Gastrocnemius medialis (tissue), 4 donors: ENCODE results near the gene KLHL29. TPM values are rescaled to one million over a fixed set of nuclear protein-coding genes. Genes with fewer than 3 reads are reported as not detected.

ENCODE experiments used
- ATAC-seq, 2 donors: fragments of 150-250 bp; one replicate each; pipeline ENCODE4 v1.9.1; 2016
- DNase-seq, 2 donors: peaks; one replicate each; pipeline ENCODE4 v3.0.0-alpha.2; 2019
- H3K27ac ChIP-seq, 4 donors: fragments of 200-600 bp; sonication (generic); 1 replicate in 1 of 4; 2 replicates in 3 of 4; pipeline ENCODE4 v1.5.1; 2016 to 2018; ENCODE audit warnings: mild to moderate bottlenecking in 2 of 4, moderate library complexity in 1 of 4
- H3K27me3 ChIP-seq, 3 donors: fragments of 200-600 bp; sonication (generic) in 2 of 3; 1 replicate in 1 of 3; 2 replicates in 2 of 3; pipeline versions ENCODE4 v1.5.1 to v1.6.0; 2016 to 2019; ENCODE audit warnings: mild to moderate bottlenecking in 1 of 3, moderate library complexity in 1 of 3
- H3K36me3 ChIP-seq, 2 donors: fragments of 200-600 bp; sonication (generic) in 1 of 2; one replicate each; pipeline ENCODE4 v1.5.1; 2017 to 2018
- H3K4me1 ChIP-seq, 2 donors: fragments of 200-600 bp; sonication (generic) in 1 of 2; one replicate each; pipeline ENCODE4 v1.5.1; 2016 to 2017; ENCODE audit warnings: mild to moderate bottlenecking in 2 of 2
- H3K4me3 ChIP-seq, 4 donors: fragments of 200-600 bp; sonication (generic) in 3 of 4; 1 replicate in 1 of 4; 2 replicates in 3 of 4; pipeline ENCODE4 v1.5.1; 2016 to 2019; ENCODE audit warnings: mild to moderate bottlenecking in 2 of 4
- H3K9me3 ChIP-seq, 3 donors: fragments of 200-600 bp; sonication (generic) in 2 of 3; 1 replicate in 1 of 3; 2 replicates in 2 of 3; pipeline ENCODE4 v1.5.1; 2016 to 2019
- CTCF ChIP-seq, 5 experiments: fragments of 450-650 bp in 3 of 5; fragments of 200-600 bp in 2 of 5; sonication (generic) in 2 of 5; IDR thresholded peaks in 4 of 5; conservative IDR thresholded peaks in 1 of 5; 1 replicate in 4 of 5; 2 replicates in 1 of 5; pipeline ENCODE4 v1.5.1; 2016 to 2019; ENCODE audit warnings: antibody characterized with exemption in 5 of 5, mild to moderate bottlenecking in 3 of 5, moderate library complexity in 3 of 5
- POLR2A ChIP-seq, 2 donors: fragments of 450-650 bp; IDR thresholded peaks; one replicate each; pipeline ENCODE4 v1.6.1; 2017; ENCODE audit warnings: antibody characterized with exemption in 2 of 2, mild to moderate bottlenecking in 2 of 2, moderate library complexity in 2 of 2
- in situ Hi-C, 4 donors: fragments of 200-750 bp; cut with MboI; loops; one replicate each; pipeline versions ENCODE4 v1.15.0 to v1.8.0; 2017; ENCODE audit warnings: low sequenced_read_pairs in 4 of 4
- intact Hi-C: fragments of 100-400 bp; cut with DNase I; formaldehyde crosslinking; loops from one replicate; pipeline ENCODE4 v1.15.1; 2023; ENCODE audit warnings: low total_unique reads
- total RNA-seq, 4 donors: library from RNA; depleted of rRNA; stranded (reverse); fragments of >200 nt; gene quantifications; one replicate each; pipeline versions ENCODE4 v1.1.0 to v1.2.3, GENCODE V29; 2016

Gene KLHL29
- total RNA-seq, 4 donors from 2014 or later, result 4.3 to 24.9 (median 8.7) TPM

- Histone ChIP-seq H3K27ac (no peak overlapping the region), H3K36me3 (no peaks in the 10 kb centered on the region), H3K27me3 (no peaks in the 10 kb centered on the region), H3K4me1 (no peaks in the 10 kb centered on the region), H3K9me3 (no peaks in the 10 kb centered on the region), H3K4me3 (no peak overlapping the region)
- intact Hi-C loops (loop anchor here (10.0 kb wide), 1 partner anchor 282 kb away; no protein-coding TSS in a partner anchor), in situ Hi-C loops (no loop called here)
- no peak for DNase-seq
- TF ChIP-seq POLR2A (IDR thresholded peaks at IDR 0.05), result no peak
- no peak for TF ChIP-seq CTCF (IDR thresholded peaks at IDR 0.05 in 4 of 5, conservative IDR thresholded peaks at IDR 0.05 in 1 of 5)
- ATAC-seq, result no peak
These were observed 21.7 kb upstream of the KLHL29 start for GRCh38 chr2:23363268-23363667.

GRCh38 chr2:23363831-23364230, 21.1 kb upstream of the KLHL29 start:
- intact Hi-C loops (loop anchor here (10.0 kb wide), 1 partner anchor 281 kb away; no protein-coding TSS in a partner anchor), in situ Hi-C loops (no loop called here)
- Histone ChIP-seq H3K9me3 (no peaks in the 10 kb centered on the region), H3K27ac (no peak overlapping the region), H3K27me3 (no peaks in the 10 kb centered on the region), H3K36me3 (no peaks in the 10 kb centered on the region), H3K4me1 (no peaks in the 10 kb centered on the region), H3K4me3 (no peak overlapping the region)
- DNase-seq (no peak), ATAC-seq (no peak)
- no peak for TF ChIP-seq CTCF (IDR thresholded peaks at IDR 0.05 in 4 of 5, conservative IDR thresholded peaks at IDR 0.05 in 1 of 5)
- no peak for TF ChIP-seq POLR2A (IDR thresholded peaks at IDR 0.05)

- H3K27me3 ChIP-seq, result no peaks in the 10 kb centered on the region
- peak; percentile 33 to 41 for ATAC-seq
- DNase-seq, result no peak
- intact Hi-C loops, result loop anchor here (5.0 to 10.0 kb wide), 3 partner anchors 96 to 396 kb away; no protein-coding TSS in a partner anchor
- no peaks in the 10 kb centered on the region for H3K4me1 ChIP-seq
- in situ Hi-C loops, result no loop called here
- H3K36me3 ChIP-seq, result no peaks in the 10 kb centered on the region
- no peak for TF ChIP-seq POLR2A (IDR thresholded peaks at IDR 0.05)
- TF ChIP-seq CTCF (IDR thresholded peaks at IDR 0.05 in 4 of 5, conservative IDR thresholded peaks at IDR 0.05 in 1 of 5), result peak in 1 of 5 experiments; percentile 16
- no peak overlapping the region for H3K4me3 ChIP-seq
- H3K9me3 ChIP-seq, result no peaks in the 10 kb centered on the region
- H3K27ac ChIP-seq, result no peak overlapping the region
These were observed 18.3 kb upstream of the KLHL29 start for GRCh38 chr2:23366720-23367119.

- in situ Hi-C loops (no loop called here), intact Hi-C loops (loop anchor here (5.0 to 10.0 kb wide), 3 partner anchors 95 to 395 kb away; no protein-coding TSS in a partner anchor)
- Histone ChIP-seq H3K27me3 (no peaks in the 10 kb centered on the region), H3K36me3 (no peaks in the 10 kb centered on the region), H3K27ac (no peak overlapping the region), H3K9me3 (no peaks in the 10 kb centered on the region), H3K4me3 (no peak overlapping the region), H3K4me1 (no peaks in the 10 kb centered on the region)
- DNase-seq (no peak), ATAC-seq (no peak)
- TF ChIP-seq CTCF (IDR thresholded peaks at IDR 0.05 in 4 of 5, conservative IDR thresholded peaks at IDR 0.05 in 1 of 5), result no peak
- no peak for TF ChIP-seq POLR2A (IDR thresholded peaks at IDR 0.05)
These were observed 17.2 kb upstream of the KLHL29 start for GRCh38 chr2:23367760-23368159.

GRCh38 chr2:23373666-23374065, 11.3 kb upstream of the KLHL29 start:
- in situ Hi-C loops (no loop called here), intact Hi-C loops (no loop called here)
- Histone ChIP-seq H3K9me3 (no peaks in the 10 kb centered on the region), H3K36me3 (no peaks in the 10 kb centered on the region), H3K27me3 (no peaks in the 10 kb centered on the region), H3K27ac (no peak overlapping the region), H3K4me1 (no peaks in the 10 kb centered on the region), H3K4me3 (no peak overlapping the region)
- DNase-seq (no peak), ATAC-seq (no peak)
- no peak for TF ChIP-seq POLR2A (IDR thresholded peaks at IDR 0.05)
- TF ChIP-seq CTCF (IDR thresholded peaks at IDR 0.05 in 4 of 5, conservative IDR thresholded peaks at IDR 0.05 in 1 of 5), result no peak
